Cardiac atrium fibroblast (primary cell): ENCODE measurements around the gene TUG1. TPM values are rescaled to one million over a fixed set of nuclear protein-coding genes. Genes with fewer than 3 reads are reported as not detected.

Experiments
- total RNA-seq: library from RNA; depleted of rRNA; stranded (reverse); fragments of >200 nt; gene quantifications from 2 replicates; pipeline ENCODE4 v1.2.3, GENCODE V29; 2015

TUG1 gene
- 35.4 and 47.0 TPM in 2 replicates for total RNA-seq

GRCh38 chr22:30968924-30969531 lies at the start of gene TUG1:
Gene TUG1, plus strand, starts transcription at chr22:30969265.

GRCh38 chr22:30968015-30968923 lies 796 bp upstream of the TUG1 start, which contains the start of gene MORC2:
Gene MORC2, minus strand, starts transcription at chr22:30968774. Its CDS starts 885 bp downstream, at chr22:30967889.

Other genes starting within 250 kb of the TUG1 start
- 11.4 and 13.4 TPM in 2 replicates for gene MORC2, start 491 bp upstream of the TUG1 start, total RNA-seq
- gene SMTN, start 112.1 kb downstream of the TUG1 start, total RNA-seq, result 50.5 and 76.5 TPM in 2 replicates
- 320 and 390 TPM in 2 replicates for gene SELENOM, start 138.3 kb downstream of the TUG1 start, total RNA-seq
- 0.16 TPM in 1 of 2 replicates, not detected in the other for gene INPP5J, start 153.7 kb downstream of the TUG1 start, total RNA-seq
- not detected in 2 replicates for gene PLA2G3, start 171.2 kb downstream of the TUG1 start, total RNA-seq
- 23.6 and 38.4 TPM in 2 replicates for gene RNF185, start 190.9 kb downstream of the TUG1 start, total RNA-seq
- gene LIMK2, start 243.0 kb downstream of the TUG1 start, total RNA-seq, result 5.5 and 17.5 TPM in 2 replicates